NT2/D1 (cell line): ENCODE results near the gene OMP.

ENCODE experiments used
- DNase-seq: peaks from one replicate; pipeline ENCODE4 v3.0.0-alpha.2; 2011; ENCODE audit warnings: low read depth, low spot score
- H3K27me3 ChIP-seq: 2 replicates; pipeline ENCODE4 v1.6.0; 2011; ENCODE audit warnings: mild to moderate bottlenecking; ENCODE audit not compliant: insufficient read length, insufficient read depth
- H3K36me3 ChIP-seq: 2 replicates; pipeline ENCODE4 v1.6.1; 2011; ENCODE audit warnings: mild to moderate bottlenecking, low read length, mixed read lengths; ENCODE audit not compliant: insufficient read depth, insufficient read length
- H3K4me1 ChIP-seq: 2 replicates; pipeline ENCODE4 v1.5.1; 2011; ENCODE audit not compliant: insufficient read depth, insufficient read length
- H3K4me3 ChIP-seq: 2 replicates; pipeline ENCODE4 v1.5.1; 2011; ENCODE audit warnings: low read depth; ENCODE audit not compliant: insufficient read length
- H3K9ac ChIP-seq: 2 replicates; pipeline ENCODE4 v1.6.0; 2011; ENCODE audit warnings: low read depth; ENCODE audit not compliant: insufficient read length
- H3K9me3 ChIP-seq: 2 replicates; pipeline ENCODE4 v1.5.1; 2011; ENCODE audit warnings: mild to moderate bottlenecking, low read length; ENCODE audit not compliant: insufficient read depth
- SUZ12 ChIP-seq: IDR thresholded peaks from 2 replicates; pipeline ENCODE4 v1.6.1; 2011; ENCODE audit not compliant: insufficient read length, insufficient read depth; ENCODE audit errors: extremely low read depth
- YY1 ChIP-seq: IDR thresholded peaks from 2 replicates; pipeline ENCODE4 v1.6.1; 2011; ENCODE audit not compliant: insufficient read length, insufficient read depth
- ZNF274 ChIP-seq: IDR thresholded peaks from 2 replicates; pipeline ENCODE4 v1.6.1; 2011; ENCODE audit warnings: mild to moderate bottlenecking, low read depth, low read length

Gene OMP

DNA sequence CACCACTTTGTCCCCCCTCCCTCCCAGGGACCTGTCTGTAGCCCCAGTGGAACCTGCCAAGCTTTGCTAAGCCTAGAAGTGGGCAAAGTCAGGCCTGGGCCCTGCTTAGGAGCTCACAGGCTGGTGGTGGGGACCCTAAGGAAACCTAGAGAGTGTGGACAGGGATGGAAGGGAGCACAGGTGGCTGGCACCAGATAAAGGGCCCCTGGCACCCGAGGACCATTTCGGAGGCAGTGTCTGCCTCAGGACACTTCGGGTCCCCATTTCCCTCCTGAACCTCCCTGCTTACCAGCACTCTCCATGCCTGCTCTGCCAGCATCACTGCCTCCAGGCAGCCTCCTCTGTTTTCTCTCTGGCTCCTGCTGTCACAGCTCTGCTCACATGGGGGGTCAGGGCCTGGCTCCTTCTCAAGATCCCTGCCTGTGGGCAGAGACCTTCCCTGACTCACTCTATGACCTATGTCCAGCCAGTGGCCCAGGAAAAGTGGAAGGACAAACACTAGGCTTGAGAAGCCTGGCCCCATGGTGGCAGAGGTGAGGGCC, 13.6 kb upstream of the OMP start:
- H3K9me3 ChIP-seq = no peaks in the 10 kb centered on the region
- peaks cover 10% of the 10 kb centered on the region for H3K4me1 ChIP-seq
- no peaks in the 10 kb centered on the region for H3K36me3 ChIP-seq
- H3K27me3 ChIP-seq = no peaks in the 10 kb centered on the region
- H3K9ac ChIP-seq = no peak overlapping the region
- TF ChIP-seq SUZ12 (no peak), YY1 (no peak)
- no peak overlapping the region for H3K4me3 ChIP-seq
- DNase-seq = no peak

DNA sequence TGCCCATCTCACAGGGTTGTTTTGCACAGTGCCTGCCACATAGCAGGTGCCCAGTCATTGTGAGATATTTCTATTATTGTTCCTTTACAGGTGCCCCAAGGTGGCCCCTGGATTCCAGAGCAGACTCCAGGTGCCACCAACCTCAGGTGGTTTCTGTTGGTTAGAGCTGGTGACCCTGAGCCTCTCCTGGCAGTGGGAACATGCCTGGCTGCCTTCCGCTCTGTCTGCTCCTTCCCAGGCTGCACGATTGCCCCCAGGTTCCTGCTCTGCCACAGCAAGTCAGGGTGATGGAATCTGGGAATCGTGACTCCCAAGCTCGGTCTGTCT, 12.6 kb upstream of the OMP start:
- Histone ChIP-seq H3K9ac (no peak overlapping the region), H3K4me3 (no peak overlapping the region), H3K9me3 (no peaks in the 10 kb centered on the region), H3K4me1 (peaks cover 10% of the 10 kb centered on the region), H3K36me3 (no peaks in the 10 kb centered on the region), H3K27me3 (no peaks in the 10 kb centered on the region)
- no peak for TF ChIP-seq ZNF274
- no peak for TF ChIP-seq SUZ12
- no peak for TF ChIP-seq YY1
- no peak for DNase-seq

DNA sequence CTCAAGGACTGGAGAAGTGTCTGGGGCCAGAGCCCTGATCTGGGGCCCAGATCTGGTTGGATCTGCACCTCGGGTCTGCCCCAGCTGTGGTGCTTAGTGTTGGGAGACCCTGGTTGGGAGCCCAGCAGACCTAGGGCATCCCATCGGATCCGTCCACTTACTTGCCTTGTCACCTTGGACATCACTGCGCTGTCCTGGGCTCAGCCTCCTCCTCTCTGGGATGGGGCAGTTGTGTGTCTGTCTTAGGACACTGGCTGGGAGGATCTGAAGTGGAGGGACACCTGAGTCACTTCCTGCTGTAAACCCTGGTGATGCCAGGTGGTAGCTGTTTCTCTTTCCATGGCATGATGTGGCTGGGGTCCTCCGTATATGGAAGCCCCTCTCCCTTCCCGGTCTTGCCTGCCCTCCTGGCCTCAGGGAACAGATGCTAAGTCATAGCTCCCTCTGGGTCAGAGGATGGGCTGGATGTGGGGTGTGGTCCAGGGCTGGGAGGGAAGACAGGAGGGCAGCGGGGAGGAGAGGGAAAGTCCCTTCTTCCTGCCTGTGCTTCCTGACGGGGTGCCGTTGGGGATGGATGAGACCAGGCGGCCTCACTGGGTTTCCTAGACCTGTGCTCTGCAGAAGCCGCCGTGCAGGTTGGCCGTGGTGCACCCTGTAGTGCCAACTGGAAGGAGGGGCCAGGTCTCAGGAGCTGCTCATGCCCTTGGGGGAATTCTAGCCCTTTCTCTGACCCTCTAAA, 12.1 kb upstream of the OMP start:
- Histone ChIP-seq H3K27me3 (no peaks in the 10 kb centered on the region), H3K9me3 (no peaks in the 10 kb centered on the region), H3K4me3 (no peak overlapping the region), H3K9ac (no peak overlapping the region), H3K36me3 (no peaks in the 10 kb centered on the region), H3K4me1 (peaks cover 10% of the 10 kb centered on the region)
- TF ChIP-seq ZNF274 (no peak), YY1 (no peak), SUZ12 (no peak)
- no peak for DNase-seq

DNA sequence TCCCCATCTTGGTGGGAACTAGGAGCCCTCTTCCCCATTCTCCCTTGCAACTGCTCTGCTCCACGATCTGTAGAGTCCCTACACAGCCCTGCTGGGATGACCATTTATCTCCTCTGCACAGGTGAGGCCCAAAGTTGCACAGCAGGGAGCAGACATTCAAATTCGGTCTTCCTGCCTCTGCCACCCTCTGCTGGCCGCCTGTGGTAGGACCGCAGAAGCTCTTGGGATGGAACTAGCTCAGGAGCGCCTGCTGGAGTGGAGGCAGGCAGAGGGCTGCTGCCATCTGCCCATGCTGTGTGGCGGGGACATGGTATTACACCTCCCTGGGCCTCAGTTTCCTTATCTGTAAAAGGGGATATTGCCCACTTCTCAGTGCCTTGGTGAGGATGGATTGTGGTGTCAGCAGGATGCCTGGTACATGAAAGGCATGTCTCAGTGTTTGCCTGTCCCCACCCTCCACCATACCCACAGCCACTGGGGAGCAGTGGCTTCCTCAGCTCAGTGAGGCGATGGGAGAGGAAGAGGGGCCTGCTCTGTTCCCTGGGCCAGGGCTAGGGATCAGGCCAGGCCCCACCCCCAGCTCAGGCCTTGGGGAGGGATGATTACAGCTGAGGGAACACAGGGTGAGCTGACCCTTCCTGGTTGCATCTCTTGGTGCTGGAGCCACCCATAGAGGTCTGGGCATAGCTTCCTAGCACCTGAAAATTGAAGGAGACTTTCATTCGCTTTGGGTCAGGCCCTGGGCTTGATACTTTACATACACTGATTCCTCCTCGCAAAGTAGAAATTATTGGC, 11.3 kb upstream of the OMP start:
- Histone ChIP-seq H3K9me3 (no peaks in the 10 kb centered on the region), H3K4me3 (no peak overlapping the region), H3K27me3 (no peaks in the 10 kb centered on the region), H3K9ac (no peak overlapping the region), H3K4me1 (peaks cover 10% of the 10 kb centered on the region), H3K36me3 (no peaks in the 10 kb centered on the region)
- DNase-seq = peak; percentile 80
- no peak for TF ChIP-seq SUZ12
- no peak for TF ChIP-seq YY1
- TF ChIP-seq ZNF274 = no peak

DNA sequence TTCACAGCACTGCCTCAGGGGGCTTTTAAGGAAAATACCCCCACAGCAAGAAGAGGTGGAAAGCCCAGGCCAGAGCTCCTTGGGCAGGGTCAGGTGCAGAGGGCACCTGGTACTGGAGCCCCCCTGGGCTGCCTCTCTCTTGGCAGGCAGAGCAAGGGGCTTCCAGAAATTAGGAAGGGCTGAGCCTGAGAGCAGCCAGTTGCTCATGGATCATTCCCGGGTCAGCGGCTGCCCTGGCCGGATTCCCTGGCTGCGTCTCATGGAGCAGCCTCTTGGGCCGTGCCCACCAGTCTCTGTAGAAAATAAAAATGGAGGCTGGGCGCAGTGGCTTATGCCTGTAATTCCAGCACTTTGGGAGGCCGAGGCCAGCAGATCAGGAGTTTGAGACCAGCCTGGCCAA, 10.3 kb upstream of the OMP start:
- H3K9me3 ChIP-seq = no peaks in the 10 kb centered on the region
- no peak for DNase-seq
- no peak overlapping the region for H3K9ac ChIP-seq
- H3K27me3 ChIP-seq = no peaks in the 10 kb centered on the region
- TF ChIP-seq ZNF274 (no peak), SUZ12 (no peak), YY1 (no peak)
- H3K4me1 ChIP-seq = peaks cover 10% of the 10 kb centered on the region
- H3K4me3 ChIP-seq = no peak overlapping the region
- no peaks in the 10 kb centered on the region for H3K36me3 ChIP-seq

DNA sequence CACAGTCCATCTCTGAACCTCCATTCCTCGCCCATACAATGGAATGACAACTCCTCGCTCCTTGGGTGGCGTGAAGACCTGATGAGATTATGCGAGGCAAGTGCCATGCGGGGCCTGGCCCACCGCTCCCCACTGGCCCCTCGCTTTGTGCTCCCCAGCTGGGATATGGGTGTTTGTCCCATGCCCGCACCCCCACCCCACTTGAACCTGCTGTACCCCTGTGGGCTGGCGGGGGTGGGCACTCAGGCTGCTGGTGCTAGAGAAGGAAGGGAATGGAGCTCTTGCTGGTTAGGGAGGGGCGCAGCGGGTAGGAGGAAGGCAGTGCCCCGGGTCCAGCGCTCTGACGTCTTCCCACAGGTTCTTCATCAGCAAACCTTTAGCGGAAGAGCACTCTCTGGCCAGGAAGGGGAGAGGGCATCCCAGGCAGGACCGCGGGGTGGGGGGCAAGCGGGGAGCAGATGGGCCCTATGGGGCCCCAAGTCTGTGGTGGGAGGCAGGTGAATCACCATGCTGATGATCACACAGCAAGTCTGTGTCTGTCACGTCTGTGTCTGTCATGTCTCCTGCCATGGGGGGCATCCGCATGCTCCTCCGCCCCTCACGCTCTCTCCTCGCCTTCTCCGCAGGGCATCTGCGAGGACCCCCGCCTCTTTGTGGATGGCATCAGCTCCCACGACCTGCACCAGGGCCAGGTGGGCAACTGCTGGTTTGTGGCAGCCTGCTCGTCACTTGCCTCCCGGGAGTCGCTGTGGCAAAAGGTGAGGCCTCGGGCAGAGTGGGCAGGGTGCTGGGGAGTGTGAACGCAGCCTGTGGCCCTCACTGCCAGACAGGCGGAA, 9.4 kb upstream of the OMP start:
- Histone ChIP-seq H3K27me3 (no peaks in the 10 kb centered on the region), H3K36me3 (no peaks in the 10 kb centered on the region), H3K4me1 (peaks cover 10% of the 10 kb centered on the region), H3K4me3 (no peak overlapping the region), H3K9me3 (no peaks in the 10 kb centered on the region), H3K9ac (no peak overlapping the region)
- no peak for TF ChIP-seq SUZ12
- TF ChIP-seq YY1 = no peak
- DNase-seq = no peak

DNA sequence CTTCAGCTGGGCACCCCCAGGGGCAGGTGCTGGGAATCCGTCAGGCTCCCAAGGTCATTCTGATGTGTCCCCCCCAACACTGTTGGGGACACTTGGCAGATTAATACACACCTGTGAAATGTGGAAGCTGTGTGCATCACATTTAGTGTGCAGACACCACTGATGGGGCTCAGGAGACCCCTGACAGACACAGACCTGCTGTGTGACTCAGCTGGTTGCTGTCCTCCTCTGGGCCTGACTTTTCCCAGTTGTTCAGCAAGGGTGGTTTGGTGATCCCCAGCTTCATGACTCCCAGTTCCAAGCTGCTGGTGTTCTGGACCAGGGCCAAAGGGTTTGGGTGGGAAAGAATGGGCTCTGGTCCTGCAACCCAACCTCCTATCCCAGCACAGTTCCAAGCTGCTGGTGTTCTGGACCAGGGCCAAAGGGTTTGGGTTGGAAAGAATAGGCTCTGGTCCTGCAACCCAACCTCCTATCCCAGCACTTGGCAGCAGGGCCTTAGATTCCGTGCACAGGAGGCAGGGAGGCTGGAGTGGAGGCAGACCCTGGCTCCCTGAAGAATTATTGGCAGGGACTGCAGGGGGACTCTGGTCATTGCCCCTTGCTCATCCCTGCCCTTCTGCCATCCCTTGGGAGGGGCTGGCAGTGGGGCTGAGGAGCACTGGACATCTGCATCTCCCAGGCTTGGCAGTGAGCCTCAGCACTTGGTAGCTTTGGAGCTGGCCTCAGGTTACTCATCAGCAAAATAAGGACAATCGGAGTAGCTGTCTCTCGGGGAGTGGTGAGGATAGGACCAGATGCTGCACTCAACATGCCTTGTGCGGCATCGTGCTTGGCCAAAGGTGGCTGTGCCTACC, 8.4 kb upstream of the OMP start:
- no peak overlapping the region for H3K9ac ChIP-seq
- TF ChIP-seq SUZ12 (no peak), ZNF274 (no peak), YY1 (no peak)

More for the DNA sequence above, 8.4 kb upstream of the OMP start:
- Histone ChIP-seq H3K36me3 (no peaks in the 10 kb centered on the region), H3K9me3 (no peaks in the 10 kb centered on the region), H3K4me3 (no peak overlapping the region), H3K4me1 (peaks cover 10% of the 10 kb centered on the region), H3K27me3 (no peaks in the 10 kb centered on the region)
- DNase-seq = no peak
